SIG-M5 treated with dmso at 0.1 percent for 504 hours (cell line): ENCODE results near the gene CRACDL.
A peak's percentile ranks its signal among the peaks of the same experiment; 100 is the strongest.
"Not testable (repeated sequence)": the region's sequence is repeated elsewhere in the genome, so short reads cannot be mapped to it uniquely, and the experiment has no call there.

Experiments
- DNase-seq: peaks from one replicate; lab custom pipeline; 2025; ENCODE audit not compliant: unreplicated experiment; lab: John Stamatoyannopoulos, UW

Gene CRACDL

GRCh38 chr2:98759338-98759737 lies 176.7 kb downstream of the CRACDL start:
- peak; percentile 62 for DNase-seq

- peak; percentile 99 for DNase-seq
These were observed 178.1 kb downstream of the CRACDL start for GRCh38 chr2:98757904-98758421.

DNA sequence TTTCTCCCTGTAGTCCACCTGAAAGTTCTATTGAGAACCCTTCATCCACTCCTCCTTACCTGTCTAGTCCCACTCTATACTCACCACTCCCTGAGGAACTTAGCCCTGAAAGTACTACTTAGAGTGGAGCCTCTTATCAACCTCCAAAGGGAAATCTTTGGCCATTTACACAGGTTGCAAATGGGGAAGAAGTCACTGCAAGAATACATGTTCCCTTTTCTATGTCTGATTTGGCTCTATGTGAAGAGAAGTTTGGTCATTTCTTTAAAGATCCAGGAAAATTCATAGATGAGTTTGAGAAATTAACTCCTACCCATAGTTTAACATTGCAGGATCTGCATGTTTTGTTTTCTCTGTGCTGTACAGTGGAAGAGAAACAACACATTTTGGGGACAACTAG lies 182.2 kb downstream of the CRACDL start:
- no peak for DNase-seq

DNA sequence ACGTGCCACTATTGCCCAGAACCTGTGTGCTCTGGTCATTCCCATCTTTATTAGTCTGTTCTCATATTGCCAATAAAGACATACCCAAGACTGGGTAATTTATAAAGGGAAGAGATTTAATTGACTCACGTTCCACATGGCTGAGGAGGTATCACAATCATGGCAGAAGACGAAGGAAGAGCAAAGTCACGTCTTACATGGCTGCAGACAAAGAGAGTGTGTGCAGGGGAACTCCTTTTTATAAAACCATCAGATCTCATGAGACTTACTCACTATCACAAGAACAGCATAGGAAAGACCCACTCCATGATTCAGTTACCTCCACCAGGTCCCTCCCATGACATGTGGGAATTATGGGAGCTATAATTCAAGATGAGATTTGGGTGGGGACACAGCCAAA lies 183.3 kb downstream of the CRACDL start:
- not testable (repeated sequence) for DNase-seq

GRCh38 chr2:98751748-98752147 lies 184.3 kb downstream of the CRACDL start:
- DNase-seq: no peak

DNA sequence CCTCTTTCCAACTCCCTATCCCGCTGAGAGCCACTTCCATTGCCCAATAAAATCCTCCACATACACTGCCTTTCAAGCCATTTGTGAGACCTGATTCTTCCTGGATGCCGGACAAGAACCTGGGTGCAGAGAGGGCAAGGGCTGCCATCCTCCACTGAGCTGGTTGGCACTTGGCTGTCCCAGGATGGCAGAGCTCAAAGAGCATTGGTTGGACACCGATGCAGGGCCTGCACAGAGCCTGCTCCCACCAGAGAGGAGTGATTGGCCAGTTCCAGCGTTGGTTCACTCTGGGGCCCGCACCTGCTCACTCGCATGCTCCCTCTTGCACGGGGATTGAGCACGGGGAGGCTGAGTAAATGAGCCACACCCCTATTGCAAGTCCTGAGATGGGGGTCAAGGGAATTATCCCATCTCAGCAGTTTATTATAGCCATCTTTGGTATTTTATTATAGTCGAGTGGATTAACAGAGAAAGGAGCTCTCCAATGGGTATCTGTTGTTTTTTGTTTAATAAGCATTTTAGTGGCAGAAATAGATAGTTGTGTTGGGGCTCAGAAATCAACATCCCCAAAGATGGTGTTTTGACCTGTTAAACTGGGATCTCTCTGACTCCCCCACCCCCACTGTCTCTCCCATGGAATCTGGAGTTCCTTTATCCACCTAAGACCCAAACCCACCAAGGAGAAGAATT lies 185.3 kb downstream of the CRACDL start:
- DNase-seq: no peak

DNA sequence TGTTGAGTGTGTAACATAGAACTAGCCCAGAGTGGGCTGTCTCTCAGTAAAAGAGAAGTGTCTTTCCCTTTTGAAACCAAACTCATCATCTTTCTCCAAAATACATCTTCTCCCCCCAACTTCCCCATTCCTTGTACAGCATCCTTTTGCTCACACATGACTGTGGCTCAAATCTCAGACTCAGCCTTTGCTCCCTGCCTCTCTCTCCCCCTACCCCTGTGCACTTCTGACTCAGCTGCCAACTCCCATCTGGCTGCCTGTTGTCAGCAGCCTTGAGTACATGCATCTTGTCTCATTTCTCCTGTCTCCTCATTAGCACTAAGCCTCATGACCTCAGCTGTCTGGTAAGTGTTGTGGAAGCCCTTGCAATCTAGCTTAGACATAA lies 187.0 kb downstream of the CRACDL start:
- DNase-seq: peak; percentile 93

GRCh38 chr2:98748292-98749065 lies 187.5 kb downstream of the CRACDL start:
- no peak for DNase-seq

GRCh38 chr2:98747888-98748287 lies 188.1 kb downstream of the CRACDL start:
- no peak for DNase-seq

GRCh38 chr2:98746426-98746825 lies 189.6 kb downstream of the CRACDL start:
- no peak for DNase-seq

- DNase-seq: no peak
These were observed 191.4 kb downstream of the CRACDL start for GRCh38 chr2:98744595-98744994.
